GM12878 (cell line): ENCODE results near the gene LRRC73. TPM values are rescaled to one million over a fixed set of nuclear protein-coding genes. Genes with fewer than 3 reads are reported as not detected.

Experiments
- ATAC-seq: fragments of 200-7000 bp; cut with Tn5 transposase; 3 replicates; pipeline ENCODE4 v1.9.1; 2020; ENCODE audit warnings: mild to moderate bottlenecking, moderate library complexity
- BruUV-seq: library from RNA; stranded (reverse); fragments of 400-500 nt; replicated peaks from 2 replicates; lab custom pipeline; 2021; lab: Mats Ljungman, UMichigan
- CTCF ChIA-PET: fragments of 300-600 bp; sonication (Branson Sonifier 250); formaldehyde crosslinking; extraction: SDS; loops from one replicate; lab custom pipeline; 2021; ENCODE audit warnings: inconsistent platforms; lab: Yijun Ruan, JAX
- POLR2A ChIA-PET: fragments of 350-600 bp; formaldehyde crosslinking; extraction: SDS; loops from one replicate; lab custom pipeline; 2021; ENCODE audit warnings: inconsistent platforms; lab: Charles Lee
- RAD21 ChIA-PET: fragments of 300-600 bp; sonication (Branson Sonifier 250); formaldehyde crosslinking; loops from one replicate; lab custom pipeline; 2023; ENCODE audit warnings: antibody characterized with exemption; ENCODE audit not compliant: unreplicated experiment; lab: Charles Lee
- SMC1A ChIA-PET: fragments of 300-600 bp; sonication (Branson Sonifier 250); formaldehyde crosslinking; loops from one replicate; lab custom pipeline; 2023; ENCODE audit not compliant: unreplicated experiment, uncharacterized antibody; lab: Charles Lee
- DNase-seq: peaks from one replicate; pipeline ENCODE4 v3.0.0-alpha.2; 2011; ENCODE audit warnings: low read depth, low spot score
- FAIRE-seq: peaks from 3 replicates; lab custom pipeline; 2011; peaks lifted over from hg19 to GRCh38; lab: Jason Lieb, UNC
- H2AFZ ChIP-seq: 2 replicates; pipeline ENCODE4 v1.6.0; 2011; ENCODE audit warnings: low read depth, low read length, control low read depth; ENCODE audit not compliant: control insufficient read depth
- H3K27ac ChIP-seq: 2 replicates; pipeline ENCODE4 v1.5.1; 2011; ENCODE audit warnings: control low read depth; ENCODE audit not compliant: control insufficient read depth, insufficient read depth
- H3K27me3 ChIP-seq, 2 experiments: replicated peaks in 1 of 2; 2 replicates each; pipeline versions ENCODE4 v1.6.0 to v1.6.1; 2011; ENCODE audit warnings: low read length in 1 of 2; ENCODE audit not compliant: control insufficient read depth in 2 of 2, insufficient read depth in 2 of 2
- H3K36me3 ChIP-seq, 2 experiments: 2 replicates each; pipeline ENCODE4 v1.5.1; 2011; ENCODE audit warnings: low read length in 1 of 2; ENCODE audit not compliant: control insufficient read depth in 2 of 2, insufficient read depth in 2 of 2
- H3K4me1 ChIP-seq: 2 replicates; pipeline ENCODE4 v1.6.1; 2011; ENCODE audit warnings: mild to moderate bottlenecking, low read length, moderate library complexity, mixed read lengths; ENCODE audit not compliant: control insufficient read depth, insufficient read depth
- H3K4me2 ChIP-seq: 2 replicates; pipeline ENCODE4 v1.6.0; 2011; ENCODE audit warnings: control low read depth; ENCODE audit not compliant: control insufficient read depth, insufficient read depth
- H3K4me3 ChIP-seq: fragments of 200-600 bp; sonication (generic); 2 replicates; pipeline ENCODE4 v1.5.1; 2016
- H3K79me2 ChIP-seq: 2 replicates; pipeline ENCODE4 v1.6.0; 2011; ENCODE audit warnings: low read length; ENCODE audit not compliant: control insufficient read depth, insufficient read depth
- H3K9ac ChIP-seq: 2 replicates; pipeline ENCODE4 v1.8.0; 2011; ENCODE audit warnings: low read length, control low read depth, mixed read lengths; ENCODE audit not compliant: control insufficient read depth, insufficient read depth
- H3K9me3 ChIP-seq: replicated peaks from 3 replicates; pipeline ENCODE4 v1.5.1; 2011; ENCODE audit warnings: mild to moderate bottlenecking, low read length; ENCODE audit not compliant: control insufficient read depth, insufficient read depth
- H4K20me1 ChIP-seq: 2 replicates; pipeline ENCODE4 v1.6.0; 2011; ENCODE audit not compliant: control insufficient read depth, insufficient read depth
- CBFB ChIP-seq: IDR thresholded peaks from 2 replicates; pipeline ENCODE4 v1.6.1; 2016; ENCODE audit warnings: antibody characterized with exemption, low read depth
- CREM ChIP-seq: IDR thresholded peaks from 2 replicates; pipeline ENCODE4 v1.6.1; 2014; ENCODE audit warnings: antibody characterized with exemption, low read depth
- FOXK2 ChIP-seq: fragments of 450-650 bp; IDR thresholded peaks from 2 replicates; pipeline ENCODE4 v1.6.1; 2017; ENCODE audit warnings: mild to moderate bottlenecking, moderate library complexity
- NBN ChIP-seq: fragments of 450-650 bp; IDR thresholded peaks from 2 replicates; pipeline ENCODE4 v1.6.1; 2016
- POLR2A ChIP-seq: IDR thresholded peaks from 2 replicates; pipeline ENCODE4 v1.6.1; 2011; ENCODE audit warnings: low read depth, mild to moderate bottlenecking, low read length
- POLR2AphosphoS2 ChIP-seq: IDR thresholded peaks from 2 replicates; pipeline ENCODE4 v1.6.1; 2011; ENCODE audit warnings: low read depth, mild to moderate bottlenecking, low read length, improper control_type of control experiment, moderate library complexity
- POLR2AphosphoS5 ChIP-seq: IDR thresholded peaks from 2 replicates; pipeline ENCODE4 v1.6.1; 2011; ENCODE audit warnings: mild to moderate bottlenecking, low read length, inconsistent platforms
- WGBS: methylation state at CpG from one replicate; pipeline ENCODE4 v1.1.6; 2016; ENCODE audit warnings: low lambda C conversion rate; ENCODE audit not compliant: insufficient replicate concordance, insufficient coverage; ENCODE audit errors: missing lambda C conversion rate; 5-methylcytosine and 5-hydroxymethylcytosine counted together
- in situ Hi-C: fragments of 300-500 bp; cut with MboI; formaldehyde crosslinking; loops from 9 replicates; pipeline ENCODE4 v1.14.3; 2018; ENCODE audit warnings: mixed read lengths
- intact Hi-C: fragments of 100-400 bp; cut with micrococcal nuclease; formaldehyde crosslinking; loops from one replicate; pipeline ENCODE4 v1.14.2; 2022; ENCODE audit not compliant: unreplicated experiment
- polyA plus RNA-seq, 11 experiments: library from polyadenylated mRNA; depleted of rRNA in 4 of 11; unstranded in 6 of 11; stranded (reverse) in 5 of 11; fragments of >200 nt; fragmentation: Nextera tagmentation in 4 of 11; fragmentation: Illumina TruSeq in 1 of 11; extraction: Ambion mirVana in 4 of 11; extraction: Trizol in 1 of 11; gene quantifications; 1 replicate in 1 of 11; 2 replicates in 10 of 11; pipeline versions ENCODE4 v1.2.1 to v1.2.3, GENCODE V29; 2011 to 2016; ENCODE audit warnings: inconsistent platforms in 2 of 11, missing spikeins in 2 of 11, low read depth in 1 of 11
- total RNA-seq, 4 experiments: library from RNA; depleted of rRNA in 3 of 4; stranded (reverse); fragments of >200 nt in 3 of 4; fragmentation: Illumina TruSeq in 1 of 4; extraction: Trizol in 1 of 4; gene quantifications; 2 replicates each; pipeline versions ENCODE4 v1.2.1 to v1.2.3, GENCODE V29; 2013 to 2021

The LRRC73 gene
- total and polyA plus RNA-seq, 10 of the 15 experiments (the other 5 are each of a cell fraction or from before 2014, with no cell fraction given) = 0.13 TPM; not detected in 9

DNA sequence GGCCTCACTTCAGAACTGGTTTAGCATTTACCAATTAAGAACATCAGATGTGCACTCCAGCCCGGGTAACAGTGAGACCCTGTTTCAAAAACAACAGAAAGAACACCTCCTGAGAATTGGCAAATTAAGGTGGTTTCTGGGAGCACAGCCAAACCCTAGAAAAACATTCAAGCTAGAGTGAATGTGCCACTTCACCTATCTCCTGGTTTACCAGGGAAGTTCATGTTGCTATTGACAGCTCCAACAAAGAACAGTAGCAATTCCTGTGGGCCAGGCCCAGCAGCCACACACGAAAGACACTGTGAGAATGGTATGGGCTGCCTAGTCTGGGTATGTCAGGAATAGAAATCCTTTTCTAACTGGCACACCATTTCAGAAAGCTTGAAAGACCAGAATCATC is 11.7 kb upstream of the LRRC73 start:
- ATAC-seq (no peak), DNase-seq (no peak), FAIRE-seq (no peak)
- in situ Hi-C loops = no loop called here
- peaks cover 23% of the 10 kb centered on the region for H3K79me2 ChIP-seq
- no peak overlapping the region for H3K9ac ChIP-seq
- H2AFZ ChIP-seq = no peak overlapping the region
- H3K4me2 ChIP-seq = no peak overlapping the region
- H3K4me1 ChIP-seq = no peaks in the 10 kb centered on the region
- H3K9me3 ChIP-seq = no peaks in the 10 kb centered on the region
- BruUV-seq = no TSS peak
- WGBS = 98% methylated on average over 2 of the region's 2 CpGs
- ChIA-PET CTCF (interaction anchor here (0.6 kb wide), 1 partner anchor 25 kb away, joined by 3 read pairs; no protein-coding TSS in a partner anchor), SMC1A (no interaction called here), RAD21 (no interaction called here), POLR2A (interaction anchor here (0.6 to 2.8 kb wide), 2 partner anchors 10 to 94 kb away, joined by 3 to 7 read pairs; no protein-coding TSS in a partner anchor)
- H3K27me3 ChIP-seq = no peaks in the 10 kb centered on the region
- H3K4me3 ChIP-seq = no peak overlapping the region
- intact Hi-C loops = no loop called here
- no peak for TF ChIP-seq CREM
- 0 out of 2 replicates have a peak, but pooled peaks have one; percentile 1 for TF ChIP-seq POLR2AphosphoS5
- H3K27ac ChIP-seq = no peak overlapping the region
- H4K20me1 ChIP-seq = no peaks in the 10 kb centered on the region
- H3K36me3 ChIP-seq = peaks cover 35 to 38% of the 10 kb centered on the region in 2 experiments

DNA sequence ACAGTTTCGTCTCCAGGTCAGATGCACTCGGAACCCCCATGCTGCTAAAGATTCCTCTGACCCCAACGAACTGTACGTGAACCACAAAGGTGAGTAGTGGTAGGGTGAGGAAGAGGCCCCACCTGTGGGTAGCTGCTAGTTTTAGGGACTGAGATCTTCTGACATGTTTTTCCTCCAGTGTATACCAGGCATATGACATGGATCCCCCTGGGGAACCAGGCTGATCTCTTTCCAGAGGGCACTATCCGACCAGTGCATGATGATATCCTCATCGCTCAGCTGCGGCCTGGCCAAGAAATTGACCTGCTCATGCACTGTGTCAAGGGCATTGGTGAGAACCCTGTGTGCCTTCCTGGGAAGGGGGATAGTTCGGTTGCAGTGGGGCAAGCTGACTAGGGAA is 10.0 kb upstream of the LRRC73 start:
- WGBS = 95% methylated on average over 8 of the region's 8 CpGs
- in situ Hi-C loops = no loop called here

More for the DNA sequence above, 10.0 kb upstream of the LRRC73 start:
- no peak overlapping the region for H3K4me2 ChIP-seq
- ChIA-PET CTCF (interaction anchor here (0.6 to 2.0 kb wide), 2 partner anchors 13 to 134 kb away, joined by 3 to 5 read pairs; no protein-coding TSS in a partner anchor), POLR2A (interaction anchor here (2.8 kb wide), 1 partner anchor 11 kb away, joined by 7 read pairs; no protein-coding TSS in a partner anchor), SMC1A (interaction anchor here (0.6 to 1.1 kb wide), 2 partner anchors 51 to 422 kb away, joined by 3 read pairs; no protein-coding TSS in a partner anchor), RAD21 (no interaction called here)
- no peak for FAIRE-seq
- ATAC-seq = no peak
- H3K27ac ChIP-seq = no peak overlapping the region
- intact Hi-C loops = no loop called here
- peaks cover 6% of the 10 kb centered on the region for H3K4me1 ChIP-seq
- no peaks in the 10 kb centered on the region for H4K20me1 ChIP-seq
- H3K27me3 ChIP-seq = no peaks in the 10 kb centered on the region
- TF ChIP-seq FOXK2 (no peak), POLR2AphosphoS2 (peak; percentile 22; the same call in 1 of the 2 replicates), POLR2A (peak; percentile 62), CBFB (no peak), NBN (no peak)
- H3K79me2 ChIP-seq = peaks cover 40% of the 10 kb centered on the region
- peaks cover 25 to 30% of the 10 kb centered on the region in 2 experiments for H3K36me3 ChIP-seq
- H3K4me3 ChIP-seq = no peak overlapping the region
- H3K9ac ChIP-seq = no peak overlapping the region
- no peak for DNase-seq
- H2AFZ ChIP-seq = no peak overlapping the region
- BruUV-seq = no TSS peak
- H3K9me3 ChIP-seq = no peaks in the 10 kb centered on the region
